Colonic mucosa (tissue), 4 donors: Measurements from ENCODE around the gene LEFTY1. TPM values are rescaled to one million over a fixed set of nuclear protein-coding genes. Genes with fewer than 3 reads are reported as not detected.

ENCODE experiments used
- DNase-seq: peaks from one replicate; pipeline ENCODE4 v3.0.0-alpha.2; 2020
- H3K27ac ChIP-seq: fragments of 200-600 bp; one replicate; pipeline ENCODE4 v1.8.0; 2021
- H3K27me3 ChIP-seq: fragments of 200-600 bp; one replicate; pipeline ENCODE4 v1.8.0; 2021
- H3K36me3 ChIP-seq: fragments of 200-600 bp; one replicate; pipeline ENCODE4 v1.8.0; 2021
- H3K4me1 ChIP-seq: fragments of 200-600 bp; one replicate; pipeline ENCODE4 v1.8.0; 2021; ENCODE audit warnings: mild to moderate bottlenecking
- H3K4me3 ChIP-seq: fragments of 200-600 bp; one replicate; pipeline ENCODE4 v1.8.0; 2021
- H3K9ac ChIP-seq, 2 donors: one replicate each; pipeline ENCODE4 v1.7.0; 2013; ENCODE audit warnings: control low read depth in 2 of 2, low read depth in 2 of 2, low read length in 2 of 2
- H3K9me3 ChIP-seq: fragments of 200-600 bp; one replicate; pipeline ENCODE4 v1.8.0; 2021
- intact Hi-C: fragments of 100-400 bp; cut with DNase I; formaldehyde crosslinking; loops from one replicate; pipeline ENCODE4 v1.14.1; 2022
- total RNA-seq, 2 donors: library from RNA; stranded (reverse); fragmentation: NEBNext Ultra II Directional in 1 of 2; extraction: Animal tissue kit (Norgen Biotek cat#: 25700) in 1 of 2; gene quantifications; one replicate each; pipeline ENCODE4 v1.2.1, GENCODE V29; 2021
- TF ChIP-seq, protein P1 (sequence below): fragments of 200-600 bp; IDR thresholded peaks from one replicate; pipeline ENCODE4 v1.8.0; 2022; ENCODE audit warnings: antibody characterized with exemption, mild to moderate bottlenecking
- donor health status: healthy.
- donor health status: DM: no; HTN: no; CAD: no.
- donor health status: DM: no; HTN: no; CAD: no.

The LEFTY1 gene
- total RNA-seq, 2 donors from 2014 or later: 201 to 211 TPM

DNA sequence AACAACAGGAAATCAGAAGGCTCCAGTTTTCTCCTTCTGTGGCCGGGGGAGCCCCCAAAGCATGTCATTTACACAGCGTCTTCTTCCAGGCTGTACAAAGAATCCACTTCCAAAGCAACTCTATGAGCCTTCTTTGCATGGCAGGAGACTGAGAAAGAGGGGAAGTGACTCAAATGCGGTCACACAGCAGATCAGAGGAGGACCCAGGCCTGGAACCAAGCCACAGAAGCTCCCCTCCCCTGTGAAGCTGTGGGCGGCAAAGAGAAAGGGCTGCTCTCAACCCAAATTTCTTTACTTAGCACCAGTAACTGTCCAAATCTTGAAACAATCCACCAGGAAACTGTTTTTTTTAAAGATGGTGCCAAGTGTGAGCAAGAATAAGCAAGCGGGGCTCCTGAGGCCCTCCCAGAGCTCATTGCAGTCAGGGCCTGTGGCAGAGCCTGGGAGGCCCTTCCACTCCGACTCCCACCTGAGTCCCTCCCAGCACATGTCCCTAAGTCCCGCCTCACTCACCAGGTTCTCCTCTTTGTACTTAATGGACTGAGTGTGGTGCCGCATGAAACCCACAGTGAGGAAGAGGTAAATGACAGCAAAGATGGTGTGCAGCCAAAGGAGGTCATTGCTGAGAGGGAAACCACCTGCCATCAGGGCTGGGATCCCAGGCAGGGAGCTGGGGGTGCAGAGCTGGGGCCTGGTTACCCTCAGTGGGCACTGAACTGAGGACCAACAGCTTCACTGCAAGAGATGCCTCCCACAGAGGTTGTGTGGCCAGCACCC is 22.7 kb downstream of the LEFTY1 start:
- H3K27ac ChIP-seq: no peak overlapping the region
- H3K9me3 ChIP-seq: no peaks in the 10 kb centered on the region
- intact Hi-C loops: no loop called here
- no peaks in the 10 kb centered on the region for H3K27me3 ChIP-seq
- no peak overlapping the region for H3K9ac ChIP-seq
- H3K36me3 ChIP-seq: peaks cover 17% of the 10 kb centered on the region
- TF ChIP-seq, protein P1, sequence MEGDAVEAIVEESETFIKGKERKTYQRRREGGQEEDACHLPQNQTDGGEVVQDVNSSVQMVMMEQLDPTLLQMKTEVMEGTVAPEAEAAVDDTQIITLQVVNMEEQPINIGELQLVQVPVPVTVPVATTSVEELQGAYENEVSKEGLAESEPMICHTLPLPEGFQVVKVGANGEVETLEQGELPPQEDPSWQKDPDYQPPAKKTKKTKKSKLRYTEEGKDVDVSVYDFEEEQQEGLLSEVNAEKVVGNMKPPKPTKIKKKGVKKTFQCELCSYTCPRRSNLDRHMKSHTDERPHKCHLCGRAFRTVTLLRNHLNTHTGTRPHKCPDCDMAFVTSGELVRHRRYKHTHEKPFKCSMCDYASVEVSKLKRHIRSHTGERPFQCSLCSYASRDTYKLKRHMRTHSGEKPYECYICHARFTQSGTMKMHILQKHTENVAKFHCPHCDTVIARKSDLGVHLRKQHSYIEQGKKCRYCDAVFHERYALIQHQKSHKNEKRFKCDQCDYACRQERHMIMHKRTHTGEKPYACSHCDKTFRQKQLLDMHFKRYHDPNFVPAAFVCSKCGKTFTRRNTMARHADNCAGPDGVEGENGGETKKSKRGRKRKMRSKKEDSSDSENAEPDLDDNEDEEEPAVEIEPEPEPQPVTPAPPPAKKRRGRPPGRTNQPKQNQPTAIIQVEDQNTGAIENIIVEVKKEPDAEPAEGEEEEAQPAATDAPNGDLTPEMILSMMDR: no peak
- no peak overlapping the region for H3K4me3 ChIP-seq
- peaks cover 13% of the 10 kb centered on the region for H3K4me1 ChIP-seq
- DNase-seq: no peak

DNA sequence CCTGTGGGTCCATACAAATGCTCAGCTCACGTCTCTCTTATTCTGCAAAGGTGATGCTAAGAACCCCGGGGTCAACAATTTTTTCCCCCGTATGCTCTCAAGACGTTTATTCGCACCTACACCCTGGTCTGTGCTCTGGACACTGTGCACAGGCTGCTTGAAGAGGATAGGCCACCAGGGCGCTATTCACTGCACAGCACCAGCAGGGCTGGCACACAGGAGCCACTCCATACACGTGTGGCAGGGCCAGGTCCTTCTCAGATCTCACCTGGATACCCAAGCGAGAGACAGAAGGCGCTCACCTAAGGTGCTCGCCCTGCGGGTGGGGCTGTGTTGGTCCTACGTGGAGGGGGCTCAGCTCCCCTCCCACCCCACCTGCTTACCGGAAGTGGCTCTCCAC is 23.4 kb downstream of the LEFTY1 start:
- DNase-seq: no peak
- peaks cover 17% of the 10 kb centered on the region for H3K36me3 ChIP-seq
- no peaks in the 10 kb centered on the region for H3K9me3 ChIP-seq
- no peak overlapping the region for H3K4me3 ChIP-seq
- H3K27ac ChIP-seq: no peak overlapping the region
- H3K9ac ChIP-seq: no peak overlapping the region
- no peaks in the 10 kb centered on the region for H3K27me3 ChIP-seq
- intact Hi-C loops: no loop called here
- H3K4me1 ChIP-seq: peaks cover 13% of the 10 kb centered on the region
- TF ChIP-seq, protein P1: no peak

DNA sequence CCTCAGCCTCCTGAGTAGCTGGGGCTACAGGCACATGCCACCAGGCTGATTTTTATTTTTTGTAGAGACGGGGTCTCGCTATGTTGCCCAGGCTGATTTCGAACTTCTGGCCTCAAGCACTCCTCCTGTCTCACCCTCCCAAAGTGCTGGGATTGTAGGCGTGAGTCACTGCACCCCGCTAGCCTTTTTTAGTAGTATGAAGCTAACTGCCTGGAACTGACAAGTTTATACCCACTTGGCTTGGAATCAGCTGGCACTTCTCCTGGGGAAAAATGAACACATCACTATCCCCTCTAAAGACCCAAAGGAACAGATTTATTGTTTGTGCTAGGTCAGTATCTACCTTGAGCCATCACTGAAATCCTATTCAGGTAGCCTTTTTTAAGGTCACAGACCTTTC is 25.8 kb downstream of the LEFTY1 start:
- intact Hi-C loops: no loop called here

DNA sequence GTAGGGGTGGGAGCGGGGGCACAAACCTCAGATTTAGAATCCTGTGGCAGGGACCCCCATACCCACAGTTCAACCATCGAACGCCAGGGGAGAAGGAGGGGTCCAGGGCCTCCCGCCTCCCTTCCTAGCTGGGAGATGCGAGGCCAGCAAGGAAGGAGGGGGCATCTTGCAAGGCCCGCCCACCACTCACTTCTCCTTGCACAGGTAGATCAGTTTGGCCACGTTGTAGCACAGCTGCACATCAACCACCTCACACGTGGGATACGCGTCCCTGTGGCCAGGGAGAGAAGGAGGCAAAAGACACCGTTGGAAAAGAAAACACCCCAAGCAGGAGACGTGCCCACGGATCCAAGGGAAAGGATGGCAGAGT is 26.4 kb downstream of the LEFTY1 start:
- Histone ChIP-seq H3K4me3 (no peak overlapping the region), H3K9me3 (no peaks in the 10 kb centered on the region), H3K36me3 (peaks cover 24% of the 10 kb centered on the region), H3K4me1 (peaks cover 13% of the 10 kb centered on the region), H3K9ac (no peak overlapping the region), H3K27me3 (no peaks in the 10 kb centered on the region), H3K27ac (no peak overlapping the region)
- TF ChIP-seq, protein P1: no peak
- intact Hi-C loops: no loop called here
- DNase-seq: no peak

More for the DNA sequence above, 25.8 kb downstream of the LEFTY1 start:
- no peaks in the 10 kb centered on the region for H3K9me3 ChIP-seq
- no peak overlapping the region for H3K27ac ChIP-seq
- H3K4me3 ChIP-seq: no peak overlapping the region
- DNase-seq: no peak
- H3K4me1 ChIP-seq: peaks cover 13% of the 10 kb centered on the region
- H3K27me3 ChIP-seq: no peaks in the 10 kb centered on the region
- TF ChIP-seq, protein P1: no peak
- H3K9ac ChIP-seq: no peak overlapping the region
- peaks cover 24% of the 10 kb centered on the region for H3K36me3 ChIP-seq

DNA sequence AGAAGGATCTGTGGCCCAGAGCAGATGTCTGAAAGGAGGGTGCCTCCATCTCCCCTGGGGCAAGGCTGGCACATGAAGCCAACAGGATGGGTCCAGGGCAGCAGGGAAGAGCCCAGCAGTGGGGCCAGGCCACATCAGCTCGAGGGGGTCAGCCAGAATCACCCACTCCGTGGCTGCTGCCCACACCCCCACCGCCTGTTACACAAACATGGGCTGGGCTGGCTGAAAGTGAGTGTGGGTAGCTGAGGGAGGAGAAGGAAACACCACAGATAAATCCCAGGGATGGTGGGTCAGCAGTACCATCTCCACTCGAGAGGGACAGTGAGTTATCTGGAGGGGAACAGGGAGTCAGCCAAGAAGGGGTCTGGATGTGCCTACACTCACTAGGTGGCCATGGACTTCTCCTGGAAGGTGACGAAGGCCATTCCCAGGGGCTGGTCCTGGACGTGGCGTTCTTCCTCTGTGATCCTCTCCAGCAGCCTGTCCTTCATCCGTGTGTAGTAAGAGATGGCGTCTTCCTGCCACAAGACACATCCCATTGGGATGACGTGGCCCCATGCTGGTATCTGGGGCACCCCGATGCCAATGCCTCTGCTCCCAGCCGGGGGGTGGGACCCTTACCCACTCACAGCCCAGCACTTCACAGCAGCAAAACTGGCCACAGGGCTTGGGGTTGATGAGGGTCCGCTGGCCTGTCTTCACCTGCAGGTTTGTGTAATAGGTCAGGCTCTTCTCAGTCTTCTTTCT is 26.9 kb downstream of the LEFTY1 start:
- DNase-seq: no peak
- intact Hi-C loops: no loop called here
- Histone ChIP-seq H3K36me3 (peaks cover 24% of the 10 kb centered on the region), H3K9ac (no peak overlapping the region), H3K9me3 (no peaks in the 10 kb centered on the region), H3K4me1 (peaks cover 13% of the 10 kb centered on the region), H3K27me3 (no peaks in the 10 kb centered on the region), H3K27ac (no peak overlapping the region), H3K4me3 (no peak overlapping the region)
- TF ChIP-seq, protein P1: no peak
